Neural crest cell (in vitro differentiated cells): Measurements from ENCODE around the gene FCMR. TPM values are rescaled to one million over a fixed set of nuclear protein-coding genes. Genes with fewer than 3 reads are reported as not detected.
A peak's percentile ranks its signal among the peaks of the same experiment; 100 is the strongest.

Experiments used
- DNase-seq: peaks from one replicate; pipeline ENCODE4 v3.0.0; 2021; ENCODE audit warnings: low read depth, mixed read lengths, low spot score
- H3K27ac Mint-ChIP-seq: one replicate; pipeline ENCODE4 v1.8.0; 2021; ENCODE audit warnings: mild to moderate bottlenecking, mixed read lengths; ENCODE audit not compliant: unreplicated experiment
- H3K27me3 Mint-ChIP-seq: 2 replicates; pipeline ENCODE4 v1.8.0; 2021; ENCODE audit warnings: low read depth, mild to moderate bottlenecking, mixed read lengths
- H3K36me3 Mint-ChIP-seq: 2 replicates; pipeline ENCODE4 v1.8.0; 2021; ENCODE audit warnings: low read depth, mild to moderate bottlenecking, mixed read lengths
- H3K4me1 Mint-ChIP-seq: 2 replicates; pipeline ENCODE4 v1.8.0; 2021; ENCODE audit warnings: mixed read lengths
- H3K4me3 Mint-ChIP-seq: one replicate; pipeline ENCODE4 v1.8.0; 2021; ENCODE audit warnings: mild to moderate bottlenecking, mixed read lengths
- H3K9me3 Mint-ChIP-seq: 2 replicates; pipeline ENCODE4 v1.8.0; 2021; ENCODE audit warnings: mixed read lengths
- CTCF ChIP-seq: fragments of 200-600 bp; sonication (generic); conservative IDR thresholded peaks from 2 replicates; pipeline ENCODE4 v1.5.0; 2021; ENCODE audit warnings: antibody characterized with exemption, mild to moderate bottlenecking
- total RNA-seq: library from RNA; stranded (reverse); gene quantifications from 2 replicates; pipeline ENCODE4 v1.2.1, GENCODE V29; 2021

The FCMR gene
- total RNA-seq, 1 donor from 2014 or later = not detected

GRCh38 chr1:206868264-206868663, 53.5 kb downstream of the FCMR start:
- no peaks in the 10 kb centered on the region for H3K4me1 Mint-ChIP-seq

GRCh38 chr1:206867716-206868115, 54.0 kb downstream of the FCMR start:
- peaks cover 60% of the 10 kb centered on the region for H3K27me3 Mint-ChIP-seq
- TF ChIP-seq CTCF = no peak
- H3K9me3 Mint-ChIP-seq = no peaks in the 10 kb centered on the region
- H3K27ac Mint-ChIP-seq = no peak overlapping the region
- no peaks in the 10 kb centered on the region for H3K36me3 Mint-ChIP-seq
- no peak overlapping the region for H3K4me3 Mint-ChIP-seq
- no peak for DNase-seq
- H3K4me1 Mint-ChIP-seq = no peaks in the 10 kb centered on the region

More at GRCh38 chr1:206868264-206868663, 53.5 kb downstream of the FCMR start:
- Mint-ChIP-seq H3K9me3 (no peaks in the 10 kb centered on the region), H3K27ac (no peak overlapping the region), H3K4me3 (no peak overlapping the region), H3K27me3 (peaks cover 55% of the 10 kb centered on the region), H3K36me3 (no peaks in the 10 kb centered on the region)
- DNase-seq = no peak
- no peak for TF ChIP-seq CTCF

GRCh38 chr1:206867239-206867638, 54.5 kb downstream of the FCMR start:
- Mint-ChIP-seq H3K27ac (no peak overlapping the region), H3K4me3 (no peak overlapping the region), H3K9me3 (no peaks in the 10 kb centered on the region), H3K4me1 (no peaks in the 10 kb centered on the region), H3K27me3 (peaks cover 63% of the 10 kb centered on the region), H3K36me3 (no peaks in the 10 kb centered on the region)
- no peak for TF ChIP-seq CTCF
- DNase-seq = no peak

- no peak for TF ChIP-seq CTCF
- no peaks in the 10 kb centered on the region for H3K9me3 Mint-ChIP-seq
- no peaks in the 10 kb centered on the region for H3K4me1 Mint-ChIP-seq
- DNase-seq = no peak
- no peak overlapping the region for H3K4me3 Mint-ChIP-seq
- H3K36me3 Mint-ChIP-seq = no peaks in the 10 kb centered on the region
- H3K27ac Mint-ChIP-seq = no peak overlapping the region
- peaks cover 75% of the 10 kb centered on the region for H3K27me3 Mint-ChIP-seq
Measured at GRCh38 chr1:206866062-206866461, 55.7 kb downstream of the FCMR start.

GRCh38 chr1:206864939-206865671, 56.6 kb downstream of the FCMR start, which contains the start of gene IL20:
TSS of gene IL20 (plus strand) at chr1:206865623. CDS start at chr1:206865853, 230 bp downstream.
- Mint-ChIP-seq H3K36me3 (no peaks in the 10 kb centered on the region), H3K9me3 (no peaks in the 10 kb centered on the region), H3K27me3 (peaks cover 80% of the 10 kb centered on the region), H3K27ac (no peak within 1 kb of the TSS), H3K4me1 (no peaks in the 10 kb centered on the region), H3K4me3 (no peak within 1 kb of the TSS)
- TF ChIP-seq CTCF = peak; percentile 70
- peak; percentile 61 for DNase-seq
